Activated T-helper 9 cell treated with anti-CD3 and anti-CD28 coated beads, Interleukin-2, amount 50 U/mL, for 16 hours (primary cell): ENCODE results near the gene SPTB.
A peak's percentile ranks its signal among the peaks of the same experiment; 100 is the strongest.

Experiments
- DNase-seq: peaks from one replicate; pipeline ENCODE4 v3.0.0-alpha.2; 2020; ENCODE audit warnings: low read depth

SPTB gene

DNA sequence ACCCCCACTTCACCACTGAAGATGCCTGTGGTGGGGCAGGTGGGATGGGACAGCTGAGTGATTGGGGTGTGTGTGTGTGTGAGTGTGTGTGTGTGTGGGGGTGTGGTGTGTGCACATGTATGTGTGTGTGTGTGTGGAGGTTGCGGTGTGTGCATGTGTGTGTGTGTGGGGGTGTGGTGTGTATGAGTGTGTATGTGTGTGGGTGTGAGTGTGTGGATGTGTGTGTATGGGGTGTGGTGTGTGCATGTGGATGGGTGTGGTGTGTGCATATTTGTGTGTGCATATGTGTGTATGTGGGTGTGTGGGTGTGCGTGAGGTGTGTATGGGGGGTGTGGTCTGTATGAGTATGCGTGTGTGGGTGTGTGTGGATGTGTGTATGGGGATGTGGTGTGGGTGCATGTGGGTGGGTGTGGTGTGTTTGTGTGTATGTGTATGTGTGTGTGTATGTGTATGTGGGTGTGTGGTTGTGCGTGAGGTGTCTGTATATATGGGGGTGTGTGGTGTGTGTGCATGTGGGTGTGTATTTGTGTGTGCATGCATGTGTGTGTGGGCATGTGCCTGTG is 113.9 kb downstream of the SPTB start:
- no peak for DNase-seq

GRCh38 chr14:64764641-64765520 is 114.8 kb downstream of the SPTB start:
- DNase-seq: peak; percentile 57

DNA sequence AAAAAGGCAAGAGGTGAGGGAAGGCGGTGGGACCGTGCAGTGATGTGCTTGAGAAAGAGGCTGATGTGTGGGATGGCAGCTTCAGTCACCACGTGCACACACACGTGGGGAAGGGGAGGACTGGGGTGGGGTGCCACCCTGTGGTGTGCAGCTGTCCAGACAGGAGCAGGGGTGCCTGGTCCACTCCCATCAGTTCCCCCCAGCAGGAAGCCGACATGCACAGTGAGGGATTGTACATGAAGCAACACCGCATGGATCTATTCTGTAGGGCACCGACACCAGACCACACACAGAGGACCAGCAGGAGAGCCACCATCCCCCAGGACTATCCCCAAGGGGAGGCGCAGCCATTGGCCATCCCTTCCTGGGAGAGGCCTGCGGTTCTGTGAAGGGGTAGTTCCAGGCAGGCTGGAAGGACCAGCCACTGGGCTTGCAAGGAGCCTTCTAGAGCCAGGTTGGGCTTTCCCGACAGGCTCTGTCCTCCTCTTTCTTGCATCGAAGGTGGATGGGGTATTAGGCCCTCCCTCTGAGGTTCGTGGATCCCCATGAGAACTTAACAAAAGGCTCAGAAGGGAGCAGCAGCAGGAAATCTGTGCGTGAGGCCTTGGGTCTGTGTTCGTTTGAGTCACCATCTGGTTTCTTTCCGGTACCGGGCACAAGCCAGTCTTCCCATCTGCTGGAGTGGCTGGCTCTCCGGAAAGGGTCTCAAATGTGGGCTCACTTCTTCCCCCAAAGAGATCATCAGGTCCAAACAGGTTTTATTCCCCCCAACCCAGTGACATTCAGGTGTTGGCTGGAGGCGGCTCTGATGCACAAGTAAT is 115.7 kb downstream of the SPTB start:
- no peak for DNase-seq

GRCh38 chr14:64763085-64763782 is 116.5 kb downstream of the SPTB start:
- no peak for DNase-seq

- DNase-seq: peak; percentile 16
Measured at GRCh38 chr14:64762044-64763034, 117.4 kb downstream of the SPTB start.

DNA sequence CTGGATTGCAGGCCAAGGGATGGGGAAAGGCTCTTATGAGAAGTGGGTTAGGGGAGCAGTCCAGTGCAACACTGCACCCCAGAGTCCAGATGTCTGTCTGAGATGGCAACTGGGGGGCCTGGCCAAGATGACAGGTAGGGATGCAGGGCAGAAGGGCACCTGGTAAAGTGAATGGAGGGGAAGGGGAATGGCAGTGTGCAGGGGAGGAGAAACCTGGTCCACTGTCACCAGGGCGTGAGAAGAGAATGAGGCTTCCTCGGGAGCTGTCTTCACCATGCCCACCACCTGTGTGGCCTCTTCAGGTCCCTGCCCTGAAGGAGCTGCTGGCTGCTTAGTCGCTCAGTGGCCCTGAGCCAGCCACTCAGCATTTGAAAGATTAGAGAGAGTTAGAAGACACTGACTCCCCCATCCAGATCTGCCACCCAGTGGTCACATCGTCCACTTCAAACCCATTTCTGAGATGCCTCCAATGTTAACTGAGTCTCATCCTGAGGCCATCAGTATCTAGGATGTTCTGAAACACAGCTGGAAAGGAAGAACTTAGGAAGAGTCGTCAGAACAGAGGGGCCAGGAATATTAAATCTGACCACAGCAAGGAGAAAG is 118.2 kb downstream of the SPTB start:
- no peak for DNase-seq

DNA sequence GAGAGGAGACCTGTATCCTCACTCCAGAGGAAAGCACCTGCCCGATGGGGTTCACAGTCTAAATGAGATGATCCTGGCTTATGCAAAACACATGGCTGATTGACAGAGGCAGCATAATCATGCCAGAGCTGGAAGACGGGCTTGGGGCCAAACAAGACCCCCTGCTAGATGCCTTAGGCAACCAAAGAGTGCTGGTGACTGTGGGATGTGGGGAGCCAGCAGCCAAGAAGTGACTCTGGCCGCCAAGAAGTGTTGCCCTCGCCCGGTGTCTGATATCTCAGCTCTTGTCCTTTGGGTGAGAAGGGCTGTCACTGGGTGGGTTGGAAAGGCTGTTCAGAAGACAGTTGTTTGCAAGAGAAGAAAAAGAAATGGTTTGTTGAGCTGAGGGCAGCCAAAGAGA is 118.8 kb downstream of the SPTB start:
- no peak for DNase-seq

DNA sequence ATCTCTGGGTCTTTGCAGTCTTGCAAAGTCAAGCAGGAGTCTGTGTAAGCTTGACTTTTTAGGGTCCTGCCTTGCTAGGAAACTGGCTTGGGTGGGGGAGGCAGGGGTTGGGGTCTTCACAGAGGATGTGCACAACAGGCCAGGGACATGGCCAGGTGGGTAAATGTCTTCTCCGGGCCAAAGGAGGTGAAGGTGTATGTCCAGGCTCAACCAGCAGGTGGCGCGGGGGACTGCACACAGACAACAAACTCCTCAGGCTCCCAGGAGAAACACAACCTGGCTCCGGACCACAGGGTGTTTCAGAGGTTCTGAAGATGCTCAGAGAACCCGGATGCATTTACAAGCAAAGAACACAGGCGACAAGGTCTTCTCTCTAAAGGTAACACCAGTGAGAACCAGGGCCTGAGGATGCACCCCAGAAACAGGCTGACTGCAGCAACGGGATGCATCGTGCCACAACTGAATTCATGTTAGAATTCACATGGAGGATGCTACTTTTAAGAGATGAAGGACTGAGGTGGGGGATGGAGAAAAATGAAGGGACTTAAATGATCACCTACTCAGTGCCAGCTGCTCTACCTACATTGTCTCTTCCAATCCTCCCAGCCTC is 119.5 kb downstream of the SPTB start:
- DNase-seq: peak; percentile 49

GRCh38 chr14:64759555-64759938 is 120.2 kb downstream of the SPTB start:
- no peak for DNase-seq

DNA sequence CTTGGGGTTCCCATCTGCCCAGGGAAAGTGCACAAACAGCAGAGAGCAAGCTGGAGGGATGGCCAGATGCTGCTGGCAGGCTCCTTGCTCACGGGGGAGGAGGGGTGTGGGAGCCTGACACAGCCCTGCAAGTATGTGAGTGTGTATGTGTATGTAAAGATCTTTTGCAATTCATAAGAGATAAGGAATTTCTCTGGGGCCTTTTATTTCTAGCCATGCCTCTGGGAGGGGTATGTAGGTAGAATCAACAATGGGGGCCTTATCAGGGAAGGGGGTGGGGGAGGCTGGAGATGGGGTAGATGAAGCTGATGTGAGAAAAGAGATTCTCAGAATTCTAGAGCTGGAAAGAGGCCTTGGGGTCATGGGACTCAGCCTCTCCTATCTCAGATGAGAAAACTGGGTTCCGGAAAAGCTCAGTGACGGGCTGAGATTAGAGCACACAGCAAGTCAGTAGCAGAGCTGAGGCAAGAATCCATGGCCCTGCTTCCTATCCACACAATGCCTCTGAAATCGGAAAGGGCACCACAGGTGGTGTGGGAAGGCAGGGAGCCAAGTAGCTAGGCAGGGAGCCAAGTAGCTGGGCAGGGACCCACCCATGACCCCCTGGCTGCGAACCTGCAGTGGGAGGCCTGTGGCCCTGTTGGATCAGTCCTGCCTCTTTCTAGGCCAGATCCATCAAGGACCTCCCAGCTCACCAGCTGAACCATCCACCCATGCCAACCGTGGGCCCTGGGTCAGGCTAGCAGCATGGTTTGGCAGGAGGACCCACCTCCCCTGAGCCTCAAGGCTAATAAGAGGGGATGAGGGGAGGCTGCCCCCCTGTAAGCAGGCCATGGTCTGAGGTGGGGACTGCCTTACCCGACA is 120.8 kb downstream of the SPTB start:
- DNase-seq: no peak

DNA sequence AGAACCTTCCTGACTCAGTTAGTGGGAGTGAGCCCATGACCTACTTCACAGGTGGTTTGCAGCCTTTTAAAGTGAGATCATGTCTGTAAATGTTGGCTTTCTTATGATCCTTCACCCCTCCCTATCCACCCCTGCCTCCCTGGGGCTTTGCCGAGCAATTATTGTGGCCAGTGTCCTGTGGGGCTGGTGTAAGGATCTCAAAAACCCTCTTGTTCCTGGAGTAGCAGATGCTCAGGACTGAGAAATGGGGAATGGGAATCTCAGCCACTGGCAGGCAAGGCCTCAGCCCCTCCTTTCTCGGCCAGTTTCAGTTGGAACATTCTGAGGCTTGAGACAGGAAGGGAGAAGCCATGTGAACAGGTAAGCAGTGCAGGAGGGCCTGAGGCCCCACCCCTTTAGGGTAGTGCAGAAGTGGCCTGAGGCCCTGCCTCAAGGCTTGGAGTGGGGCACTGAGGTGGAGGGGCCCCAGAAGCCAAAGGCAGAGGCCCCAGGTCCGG is 121.6 kb downstream of the SPTB start:
- DNase-seq: no peak

DNA sequence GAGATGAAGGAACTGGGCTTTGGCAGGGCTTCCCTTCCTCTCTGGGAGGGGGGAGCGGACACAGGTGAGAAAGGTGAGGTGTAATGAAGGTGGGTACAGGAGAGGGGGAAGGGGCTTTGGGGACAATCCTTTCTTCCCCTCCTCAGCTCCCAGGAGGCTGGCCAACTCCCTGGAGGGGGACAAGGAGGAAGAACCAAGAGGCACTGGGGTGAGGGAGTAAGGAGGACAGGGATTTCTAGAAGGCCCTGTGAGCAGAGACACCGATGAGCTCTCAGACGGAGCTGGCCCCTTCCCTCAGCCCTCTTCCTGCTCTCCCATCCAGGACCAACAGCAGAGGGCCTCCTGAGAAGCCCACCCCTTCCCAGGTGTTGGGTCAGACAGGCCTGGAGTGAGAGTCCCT is 122.1 kb downstream of the SPTB start:
- DNase-seq: no peak

- DNase-seq: no peak
Measured at GRCh38 chr14:64756712-64757111, 123.0 kb downstream of the SPTB start.

- DNase-seq: peak; percentile 73
Measured at GRCh38 chr14:64755781-64756221, 123.9 kb downstream of the SPTB start.

DNA sequence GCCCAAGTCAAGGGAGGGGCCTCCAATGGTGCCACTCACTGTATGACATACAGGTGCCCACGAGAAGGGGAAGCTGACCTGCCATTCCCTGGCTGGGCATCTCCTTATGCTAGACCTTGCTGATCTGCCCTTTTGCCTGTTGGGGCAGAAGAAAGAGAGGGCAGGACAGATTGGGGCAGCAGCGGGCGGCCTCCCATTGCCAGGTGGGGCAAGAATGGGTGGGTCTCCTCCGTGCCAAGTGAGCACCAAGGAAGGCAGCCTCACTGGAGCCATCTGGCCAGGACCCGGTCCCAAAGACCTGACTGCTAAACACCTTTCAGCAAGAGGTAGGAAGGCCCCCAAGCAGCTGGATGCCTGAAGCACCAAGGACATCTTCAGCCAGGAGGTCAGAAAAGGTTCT is 125.0 kb downstream of the SPTB start:
- DNase-seq: no peak

GRCh38 chr14:64753999-64754398 is 125.7 kb downstream of the SPTB start:
- DNase-seq: no peak

DNA sequence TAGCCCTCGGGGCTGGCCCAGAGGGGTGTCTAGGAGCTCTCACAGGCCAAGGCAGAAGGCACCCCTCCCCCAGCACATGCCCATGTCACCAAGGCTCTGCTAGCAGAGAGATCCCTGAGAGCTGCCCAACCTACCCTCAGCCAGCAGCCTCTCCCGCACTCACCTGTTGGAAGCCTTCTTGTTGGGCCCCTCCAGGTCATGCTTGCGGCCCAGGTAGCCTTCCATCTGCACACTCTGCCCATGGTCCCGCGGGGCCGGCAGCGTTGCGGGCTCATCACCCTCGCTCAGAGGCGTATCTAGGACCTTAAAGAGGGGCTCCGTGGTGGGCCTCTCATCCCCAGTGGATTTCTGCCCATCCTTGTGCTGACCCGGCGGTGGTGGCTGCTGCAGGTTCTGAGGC is 126.3 kb downstream of the SPTB start:
- DNase-seq: no peak

DNA sequence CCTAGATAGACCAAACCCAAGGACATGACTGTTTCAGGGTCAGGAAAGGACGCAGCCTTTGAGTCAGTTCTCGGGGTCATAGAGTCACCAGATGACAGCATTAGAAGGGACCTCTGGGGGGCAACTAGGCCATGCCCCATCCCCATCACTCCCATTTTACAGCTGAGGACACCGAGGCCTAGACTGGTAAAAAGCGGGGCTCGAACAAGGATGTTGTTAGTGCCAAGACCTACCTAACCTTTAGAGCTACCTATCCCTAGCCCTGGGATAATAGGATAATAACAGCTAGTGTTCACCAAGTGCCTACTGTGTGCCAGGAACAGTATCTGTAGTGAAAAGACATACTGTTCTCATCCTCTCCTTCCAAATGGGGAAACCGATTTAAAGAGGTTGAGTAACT is 126.8 kb downstream of the SPTB start:
- DNase-seq: no peak
